ENCODE measurements around the gene GCSAML.
"Not testable (repeated sequence)": the region's sequence is repeated elsewhere in the genome, so short reads cannot be mapped to it uniquely, and the experiment has no call there.

Gene GCSAML

DNA sequence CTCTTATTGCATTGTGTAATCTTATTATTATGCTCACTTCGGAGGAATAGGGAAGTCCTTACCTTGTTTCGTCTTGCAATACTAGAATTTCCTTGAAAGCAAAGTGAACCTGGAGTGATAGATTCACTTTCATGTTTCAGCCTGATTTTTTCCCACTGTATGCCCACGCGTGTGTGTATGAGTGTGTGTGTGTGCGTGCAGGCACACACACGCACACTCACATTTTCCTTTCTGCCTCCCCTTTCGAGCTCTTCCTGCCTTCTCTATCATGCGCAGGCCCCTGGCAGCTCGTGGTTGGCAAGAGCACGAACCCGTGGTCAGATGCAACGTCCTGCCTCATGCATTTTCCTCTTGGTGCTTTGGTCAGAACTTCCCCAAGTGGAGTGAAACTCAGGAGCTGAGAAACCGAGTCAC is at the start of gene GCSAML:
TSS of gene GCSAML (plus strand) at position 366 of the 414 bp plus-strand sequence. CDS start 58 bp downstream, outside the sequence.
- no peak for DNase-seq (ENCODE audit: low read depth)

DNA sequence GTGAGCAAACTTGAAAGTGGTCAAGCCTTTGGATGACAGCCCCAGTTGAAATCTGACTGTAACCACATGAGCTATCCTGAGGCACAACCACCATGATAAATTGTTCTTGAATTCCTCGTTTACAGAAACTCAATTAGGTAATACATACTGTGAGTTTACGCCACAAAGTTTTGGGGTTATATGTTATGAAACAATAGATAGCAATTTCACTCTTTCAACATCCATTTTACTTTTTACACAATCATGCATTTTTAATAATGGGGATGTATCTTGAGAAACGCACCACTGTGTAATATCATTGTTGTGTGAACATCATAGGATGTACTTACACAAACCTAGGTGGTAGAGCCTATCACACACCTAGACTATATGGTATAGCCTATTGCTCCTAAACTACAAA is 48.1 kb upstream of the GCSAML start:
- no peak for DNase-seq (ENCODE audit: low read depth)

DNA sequence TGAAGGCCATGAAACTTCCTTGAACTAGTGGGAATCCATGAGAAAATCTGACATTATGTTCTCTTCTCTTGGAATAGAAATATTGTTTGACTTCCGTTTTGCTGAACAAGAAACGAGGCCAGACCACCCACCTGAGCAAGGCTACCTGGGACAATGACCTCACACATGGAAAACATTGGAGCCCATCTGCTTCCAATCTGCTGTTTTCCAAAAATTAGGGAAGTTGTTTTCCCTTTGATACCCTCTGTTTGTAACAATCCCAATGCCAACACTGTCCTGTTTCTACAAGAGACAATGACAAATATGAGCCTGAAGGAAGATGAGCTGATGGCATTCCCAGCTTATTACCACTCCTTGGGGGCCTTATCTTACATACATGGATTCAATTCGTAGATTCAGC is 42.1 kb upstream of the GCSAML start:
- DNase-seq (ENCODE audit: low read depth): no peak

- DNase-seq (ENCODE audit: low read depth): no peak
Measured at GRCh38 chr1:247517795-247518612, 30.9 kb upstream of the GCSAML start.

GRCh38 chr1:247518613-247518891 is 30.4 kb upstream of the GCSAML start:
- no peak for DNase-seq (ENCODE audit: low read depth)

- DNase-seq (ENCODE audit: low read depth): not testable (repeated sequence)
Measured at GRCh38 chr1:247521886-247522285, 27.0 kb upstream of the GCSAML start.

- DNase-seq (ENCODE audit: low read depth): no peak
Measured at GRCh38 chr1:247528812-247529474, 20.0 kb upstream of the GCSAML start.

DNA sequence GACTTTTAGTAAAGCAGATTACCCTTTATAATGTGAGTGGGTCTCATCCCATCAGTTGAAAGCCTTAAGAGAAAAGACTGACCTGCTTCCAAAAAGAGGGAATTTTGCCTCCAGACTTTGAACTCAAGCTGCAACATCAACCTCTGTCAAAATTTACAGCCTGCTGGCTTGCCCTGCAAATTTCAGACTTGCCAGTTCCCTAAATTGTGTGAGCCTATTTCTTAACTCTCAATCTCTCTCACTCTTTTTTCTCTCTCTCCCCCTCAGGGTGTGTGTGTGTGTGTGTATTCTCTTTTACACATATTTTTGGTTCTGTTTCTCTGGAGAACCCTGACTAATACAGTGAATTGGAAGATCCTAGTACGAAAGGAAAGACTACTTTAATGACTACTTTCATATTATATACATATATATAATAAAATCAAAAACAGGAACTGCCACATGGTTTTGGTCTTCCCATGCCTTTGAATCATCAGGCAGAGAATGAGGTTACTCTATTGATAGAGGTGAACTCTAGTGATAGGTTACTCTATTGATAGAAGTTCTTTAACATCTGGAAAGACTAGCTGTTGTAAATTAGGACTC is 19.1 kb upstream of the GCSAML start:
- no peak for DNase-seq (ENCODE audit: low read depth)

GRCh38 chr1:247530785-247531184 is 18.1 kb upstream of the GCSAML start:
- DNase-seq (ENCODE audit: low read depth): no peak

GRCh38 chr1:247531937-247532336 is 17.0 kb upstream of the GCSAML start:
- DNase-seq (ENCODE audit: low read depth): no peak

DNA sequence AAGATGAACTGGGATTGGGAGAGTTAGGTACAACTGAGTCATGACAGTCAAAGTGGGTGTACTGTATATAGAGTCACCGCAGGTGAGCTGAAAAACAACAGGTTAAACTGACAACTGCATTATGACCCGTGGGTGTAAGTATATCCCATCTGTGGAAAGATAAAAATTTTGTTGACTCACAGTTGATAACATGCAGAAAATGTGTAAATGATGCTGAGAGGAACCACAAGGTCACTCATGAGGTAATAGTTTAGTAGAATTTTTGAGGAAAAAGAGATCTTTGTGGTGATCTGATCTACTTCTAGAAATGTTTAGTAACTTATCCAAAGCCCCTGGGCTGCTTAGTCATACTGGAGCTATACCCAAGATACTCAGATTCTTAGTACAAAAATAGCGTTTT is 13.5 kb upstream of the GCSAML start:
- no peak for DNase-seq (ENCODE audit: low read depth)

- no peak for DNase-seq (ENCODE audit: low read depth)
Measured at GRCh38 chr1:247536340-247536739, 12.6 kb upstream of the GCSAML start, which contains the start of gene OR2C3. Gene OR2C3 (minus strand): TSS chr1:247536440. CDS start chr1:247532511, 3,929 bp downstream.

GRCh38 chr1:247538561-247538960 is 10.4 kb upstream of the GCSAML start:
- no peak for DNase-seq (ENCODE audit: low read depth)

DNA sequence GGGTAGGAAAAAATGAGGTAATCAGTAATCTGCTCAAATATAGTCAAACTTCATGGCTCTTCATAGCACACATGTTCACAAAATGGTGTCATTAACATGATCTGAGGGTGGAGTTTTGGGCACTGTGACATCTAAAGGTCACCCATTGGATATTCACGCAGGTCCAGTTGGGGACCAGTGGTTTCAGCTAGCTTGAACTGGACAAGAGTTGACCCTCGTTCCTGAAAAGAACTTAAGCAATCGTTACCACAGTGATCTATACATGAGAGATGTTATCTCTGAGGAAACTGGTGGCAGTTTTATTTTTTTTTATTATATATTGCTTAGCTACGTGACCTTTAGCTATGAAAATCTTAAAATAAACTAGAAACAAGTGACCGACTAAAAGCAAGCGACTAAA is 9.7 kb upstream of the GCSAML start:
- no peak for DNase-seq (ENCODE audit: low read depth)

- DNase-seq (ENCODE audit: low read depth): no peak
Measured at GRCh38 chr1:247540581-247540980, 8.4 kb upstream of the GCSAML start.

- DNase-seq (ENCODE audit: low read depth): no peak
Measured at GRCh38 chr1:247542811-247543210, 6.1 kb upstream of the GCSAML start.

GRCh38 chr1:247548092-247548491 is 842 bp upstream of the GCSAML start:
- DNase-seq (ENCODE audit: low read depth): no peak

DNA sequence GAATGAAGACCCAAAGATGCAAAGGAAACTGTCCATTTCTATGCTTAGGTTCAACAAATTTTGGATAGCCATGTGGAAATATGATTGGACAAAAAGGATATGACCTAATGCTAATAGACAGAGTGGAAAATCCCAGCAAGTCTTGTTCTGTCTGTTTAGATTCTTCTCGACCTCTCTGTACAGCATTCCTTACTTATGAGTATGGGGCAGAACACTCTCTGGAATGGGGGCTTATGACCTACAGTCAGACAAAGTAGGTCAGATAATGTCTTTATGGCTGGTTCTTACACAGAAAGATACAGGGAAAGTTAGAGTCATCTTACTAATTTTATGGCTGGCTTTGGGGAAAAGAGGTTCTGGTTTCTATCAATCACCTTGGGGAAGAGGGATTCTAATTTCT is 2.8 kb downstream of the GCSAML start:
- DNase-seq (ENCODE audit: low read depth): no peak

DNA sequence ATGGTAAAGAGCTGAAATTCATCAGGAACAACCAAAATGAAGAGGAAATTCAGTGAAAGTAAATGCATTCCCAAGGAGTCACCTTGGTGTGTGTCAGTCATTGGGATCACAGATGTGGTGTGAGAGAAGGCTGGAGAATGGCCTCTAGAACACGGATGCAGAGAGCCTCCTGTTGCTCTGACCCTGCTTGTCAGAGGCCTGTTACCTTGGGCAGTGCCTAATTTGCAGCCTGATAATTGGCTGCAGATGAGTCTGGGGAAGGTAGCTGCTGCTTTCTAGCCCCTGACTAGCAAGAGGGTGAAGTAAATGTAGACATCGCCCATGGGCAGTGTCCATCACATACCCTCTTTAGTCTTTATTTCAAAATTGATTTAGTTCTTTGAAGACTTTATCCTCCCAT is 3.3 kb downstream of the GCSAML start:
- no peak for DNase-seq (ENCODE audit: low read depth)

GRCh38 chr1:247557926-247558674 is 9.2 kb downstream of the GCSAML start:
- no peak for DNase-seq (ENCODE audit: low read depth)

DNA sequence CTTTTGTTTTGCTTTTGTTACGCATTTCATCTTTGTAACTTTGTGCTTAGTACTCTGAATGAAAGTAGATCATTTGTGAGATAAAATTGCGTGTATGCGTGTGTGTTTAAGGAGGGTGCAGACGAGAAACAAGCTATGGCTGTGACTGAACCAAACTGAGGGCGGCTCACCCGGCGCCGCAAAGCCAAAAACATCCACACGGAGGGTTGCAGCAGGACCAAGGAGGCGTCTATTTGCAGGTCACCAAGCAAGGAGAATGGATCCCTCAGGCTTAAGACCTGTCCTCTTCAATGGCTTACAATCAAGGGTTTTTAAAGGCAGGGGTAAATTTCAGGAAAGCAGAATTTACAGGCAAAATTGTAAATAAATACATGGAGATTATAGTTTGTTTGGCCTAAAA is 12.8 kb downstream of the GCSAML start:
- no peak for DNase-seq (ENCODE audit: low read depth)

DNA sequence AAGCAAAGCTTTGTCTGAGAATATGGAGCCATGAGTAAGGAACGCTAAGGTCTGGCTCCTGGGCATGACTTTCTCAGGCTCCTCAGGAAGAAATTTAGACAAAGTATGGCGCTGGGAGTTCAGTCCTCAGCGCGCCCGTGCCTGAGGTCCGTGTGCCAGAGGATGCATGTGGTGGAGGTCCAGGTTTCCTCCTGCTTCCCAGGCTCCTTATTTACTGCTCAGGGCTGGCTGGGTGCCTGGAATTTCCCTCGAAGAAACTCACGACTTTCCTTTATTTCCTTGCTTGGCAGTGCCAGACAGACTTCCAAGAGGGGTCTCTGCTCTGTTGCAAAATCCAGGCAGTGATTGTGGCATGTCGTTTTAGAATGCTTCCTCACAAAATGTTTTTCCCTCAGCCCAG is 13.3 kb downstream of the GCSAML start:
- DNase-seq (ENCODE audit: low read depth): no peak

DNA sequence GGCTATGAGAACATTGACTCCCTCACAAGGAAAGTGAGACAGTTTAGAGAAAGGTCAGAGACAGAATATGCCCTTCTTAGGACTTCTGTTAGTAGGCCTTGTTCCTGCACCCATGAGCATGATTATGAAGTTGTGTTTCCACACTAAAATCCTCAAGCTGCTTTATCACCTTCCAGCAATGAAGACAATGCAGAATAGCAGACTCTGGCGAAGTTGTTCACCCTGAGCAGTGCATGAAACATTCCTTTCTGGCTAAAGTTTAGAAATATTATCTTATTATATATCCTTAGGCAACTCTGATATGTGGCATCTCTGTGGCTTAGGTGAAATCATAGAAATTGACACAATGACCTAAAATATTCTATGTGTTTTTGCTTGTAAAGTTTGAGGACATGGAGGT is 25.3 kb downstream of the GCSAML start:
- DNase-seq (ENCODE audit: low read depth): no peak

All from HS-27A (cell line).